ENCODE data around the gene RNF152. TPM values are rescaled to one million over a fixed set of nuclear protein-coding genes. Genes with fewer than 3 reads are reported as not detected.
A peak's percentile ranks its signal among the peaks of the same experiment; 100 is the strongest.
"Not testable (repeated sequence)": the region's sequence is repeated elsewhere in the genome, so short reads cannot be mapped to it uniquely, and the experiment has no call there.

The RNF152 gene
- total RNA-seq, 2 donors from 2014 or later, result 0.11 TPM; not detected in 1

DNA sequence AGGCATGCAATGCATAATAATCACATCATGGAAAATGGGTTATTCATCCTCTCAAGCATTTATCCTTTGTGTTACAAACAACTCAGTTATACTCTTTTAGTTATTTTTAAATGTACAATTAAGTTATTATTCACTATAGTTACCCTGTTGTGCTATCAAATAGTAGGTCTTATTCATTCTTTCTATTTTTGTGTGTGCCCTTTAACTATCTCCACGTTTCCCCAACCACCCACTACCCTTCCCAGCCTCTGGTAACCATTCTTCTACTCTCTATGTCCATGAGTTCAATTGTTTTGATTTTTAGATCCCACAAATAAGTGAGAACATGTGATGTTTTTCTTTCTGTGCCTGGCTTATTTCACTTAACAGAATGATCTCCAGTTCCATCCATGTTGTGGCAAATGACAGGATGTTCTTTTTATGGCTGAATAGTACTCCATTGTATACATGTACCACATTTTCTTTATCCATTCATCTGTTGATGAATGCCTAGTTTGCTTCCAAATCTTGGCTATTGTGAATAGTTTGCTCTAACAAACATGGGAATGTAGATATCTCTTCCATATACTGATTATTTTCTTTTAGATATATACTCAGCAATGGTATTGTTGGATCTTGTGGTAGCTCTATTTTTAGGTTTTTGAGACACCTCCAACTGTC, 105.7 kb downstream of the RNF152 start:
- H3K9me3 Mint-ChIP-seq; H3K27ac Mint-ChIP-seq; H3K36me3 Mint-ChIP-seq (ENCODE audit: low read depth): not testable (repeated sequence)

DNA sequence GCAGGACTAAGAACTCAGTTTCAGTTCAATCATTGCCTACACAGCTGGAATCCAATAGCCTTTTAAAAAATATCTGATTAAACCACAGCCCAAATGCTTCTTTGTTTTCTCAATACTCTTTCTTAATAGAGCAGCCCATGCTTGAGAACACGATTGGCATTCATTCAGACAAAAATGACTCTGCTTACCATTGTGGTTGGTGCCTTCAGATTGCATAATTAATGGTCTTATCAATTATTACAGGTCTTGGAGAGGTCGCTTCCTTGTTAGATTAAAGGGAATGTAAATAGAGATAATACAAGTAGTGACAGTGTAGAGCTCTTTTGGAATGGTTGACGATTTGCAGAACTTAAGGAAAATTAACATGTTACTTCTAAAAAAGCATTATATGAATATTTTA, 107.2 kb downstream of the RNF152 start:
- Mint-ChIP-seq H3K27me3 (no peaks in the 10 kb centered on the region), H3K36me3 (ENCODE audit: low read depth) (no peaks in the 10 kb centered on the region)

More for the DNA sequence above, 105.7 kb downstream of the RNF152 start:
- ATAC-seq (replicated peaks); H3K27me3 Mint-ChIP-seq; H3K4me1 Mint-ChIP-seq; H3K4me3 Mint-ChIP-seq: not testable (repeated sequence)

DNA sequence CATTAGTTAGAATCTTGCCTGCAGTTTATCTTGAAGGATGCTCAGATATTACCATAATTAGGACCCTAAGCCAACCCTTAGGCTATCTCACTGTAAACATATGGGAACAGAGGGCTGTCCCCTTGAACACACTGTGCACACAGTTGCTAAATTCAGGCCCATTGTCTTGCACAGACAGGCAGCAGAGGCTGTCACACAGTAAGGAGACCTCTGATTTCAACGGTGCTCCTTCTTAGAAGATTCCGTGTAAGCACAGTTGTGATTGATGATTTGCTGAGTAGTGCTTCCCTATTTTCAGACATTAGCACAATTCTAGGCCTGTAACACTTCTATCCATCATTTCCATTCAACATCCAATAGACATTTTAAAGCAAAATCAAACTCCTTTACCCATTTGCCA, 108.0 kb downstream of the RNF152 start:
- H3K4me1 Mint-ChIP-seq, result no peaks in the 10 kb centered on the region
- no peak overlapping the region for H3K4me3 Mint-ChIP-seq
- H3K9me3 Mint-ChIP-seq, result peaks cover 4% of the 10 kb centered on the region
- ATAC-seq (replicated peaks), result no peak
- no peaks in the 10 kb centered on the region for H3K36me3 Mint-ChIP-seq (ENCODE audit: low read depth)
- H3K27me3 Mint-ChIP-seq, result no peaks in the 10 kb centered on the region
- H3K27ac Mint-ChIP-seq, result no peak overlapping the region

More for the DNA sequence above, 107.2 kb downstream of the RNF152 start:
- H3K4me1 Mint-ChIP-seq, result no peaks in the 10 kb centered on the region
- H3K4me3 Mint-ChIP-seq, result no peak overlapping the region
- H3K27ac Mint-ChIP-seq, result no peak overlapping the region
- no peak for ATAC-seq (replicated peaks)
- peaks cover 4% of the 10 kb centered on the region for H3K9me3 Mint-ChIP-seq

DNA sequence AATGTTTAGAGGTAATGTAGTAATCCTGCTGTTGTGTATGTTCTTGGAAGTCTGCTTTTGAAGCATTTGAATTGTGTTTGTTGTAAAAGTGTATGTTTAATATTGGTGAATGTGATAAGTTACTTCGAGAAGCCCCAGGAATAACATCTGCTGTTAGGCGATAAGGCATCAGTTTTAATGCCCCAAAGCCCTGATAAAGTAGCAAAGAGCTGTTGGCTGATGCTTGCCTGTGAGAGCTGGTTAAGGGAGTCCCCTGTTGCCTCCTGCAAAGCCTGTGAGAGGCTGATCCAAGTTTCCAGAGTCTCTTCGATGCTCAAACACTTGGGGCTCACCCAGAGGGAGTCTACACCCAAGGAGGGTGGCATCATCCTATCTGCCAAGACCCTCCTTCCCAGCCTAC, 110.3 kb downstream of the RNF152 start:
- H3K36me3 Mint-ChIP-seq (ENCODE audit: low read depth), result no peaks in the 10 kb centered on the region
- H3K27me3 Mint-ChIP-seq, result no peaks in the 10 kb centered on the region
- H3K9me3 Mint-ChIP-seq, result no peaks in the 10 kb centered on the region
- H3K4me1 Mint-ChIP-seq, result no peaks in the 10 kb centered on the region
- no peak for ATAC-seq (replicated peaks)
- H3K27ac Mint-ChIP-seq, result no peak overlapping the region
- H3K4me3 Mint-ChIP-seq, result no peak overlapping the region

DNA sequence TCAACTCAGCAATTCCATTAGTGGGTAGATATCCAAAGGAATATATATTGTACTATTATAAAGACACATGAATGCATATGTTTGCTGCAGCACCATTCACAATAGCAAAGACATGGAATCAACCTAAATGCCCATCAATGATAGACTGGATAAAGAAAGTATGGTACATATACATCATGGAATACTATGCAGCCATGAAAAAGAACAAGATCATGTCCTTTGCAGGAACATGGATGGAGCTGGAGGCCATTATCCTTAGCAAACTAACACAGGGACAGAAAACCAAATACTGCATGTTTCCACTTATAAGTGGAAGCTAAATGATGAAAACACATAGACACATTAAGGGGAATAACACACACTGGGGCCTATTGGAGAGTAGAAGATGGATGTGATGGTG, 116.6 kb downstream of the RNF152 start:
- ATAC-seq (replicated peaks); H3K27me3 Mint-ChIP-seq; H3K9me3 Mint-ChIP-seq; H3K27ac Mint-ChIP-seq; H3K4me1 Mint-ChIP-seq; H3K4me3 Mint-ChIP-seq; H3K36me3 Mint-ChIP-seq (ENCODE audit: low read depth): not testable (repeated sequence)

DNA sequence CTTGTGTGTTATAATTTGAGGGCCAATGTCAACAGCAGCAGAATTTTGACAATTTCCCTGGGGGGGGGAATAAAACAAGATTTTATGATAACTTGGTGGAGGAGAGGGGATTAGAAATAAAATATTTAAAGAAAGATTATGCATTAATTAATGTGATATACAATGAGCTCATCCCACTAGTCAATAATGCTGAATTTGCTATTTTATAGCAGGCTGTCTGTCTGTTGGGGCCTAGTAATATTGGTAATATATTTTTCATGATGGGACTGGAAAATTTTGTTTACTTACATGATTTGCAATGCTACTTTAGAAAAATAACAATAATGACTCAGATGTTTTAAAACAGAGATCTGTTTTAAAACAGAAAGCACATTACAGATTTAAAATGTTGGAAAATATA, 118.0 kb downstream of the RNF152 start:
- Mint-ChIP-seq H3K27ac (no peak overlapping the region), H3K36me3 (ENCODE audit: low read depth) (no peaks in the 10 kb centered on the region), H3K4me3 (no peak overlapping the region), H3K27me3 (peaks cover 7% of the 10 kb centered on the region), H3K9me3 (peaks cover 6% of the 10 kb centered on the region), H3K4me1 (no peaks in the 10 kb centered on the region)
- no peak for ATAC-seq (replicated peaks)

DNA sequence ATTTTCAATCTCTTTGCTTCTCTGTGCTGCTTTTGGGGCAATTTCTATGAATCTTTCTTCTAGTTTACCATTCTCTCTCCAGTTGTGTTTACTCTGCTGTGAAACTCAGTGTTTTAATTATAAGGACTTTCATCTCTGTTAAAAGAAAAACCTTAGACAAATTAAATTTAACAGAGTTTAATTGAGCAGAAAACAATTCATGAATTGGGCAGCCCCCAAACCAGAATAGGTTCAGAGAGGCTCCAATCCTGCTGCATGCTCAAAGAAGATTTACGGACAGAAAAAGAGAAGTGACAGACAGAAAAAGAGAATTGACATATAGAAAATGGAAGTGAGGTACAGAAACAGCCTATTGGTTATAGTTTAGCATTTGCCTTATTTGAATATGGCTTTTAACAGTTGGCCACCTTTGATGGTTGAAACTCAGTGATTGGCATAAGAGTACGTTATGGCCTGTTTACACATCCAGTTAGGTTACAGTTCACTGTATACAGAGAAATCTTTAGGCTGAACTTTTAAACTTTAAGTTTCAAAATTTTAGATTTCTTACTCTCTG, 120.4 kb downstream of the RNF152 start:
- Mint-ChIP-seq H3K27me3 (peaks cover 7% of the 10 kb centered on the region), H3K4me3 (no peak overlapping the region)

DNA sequence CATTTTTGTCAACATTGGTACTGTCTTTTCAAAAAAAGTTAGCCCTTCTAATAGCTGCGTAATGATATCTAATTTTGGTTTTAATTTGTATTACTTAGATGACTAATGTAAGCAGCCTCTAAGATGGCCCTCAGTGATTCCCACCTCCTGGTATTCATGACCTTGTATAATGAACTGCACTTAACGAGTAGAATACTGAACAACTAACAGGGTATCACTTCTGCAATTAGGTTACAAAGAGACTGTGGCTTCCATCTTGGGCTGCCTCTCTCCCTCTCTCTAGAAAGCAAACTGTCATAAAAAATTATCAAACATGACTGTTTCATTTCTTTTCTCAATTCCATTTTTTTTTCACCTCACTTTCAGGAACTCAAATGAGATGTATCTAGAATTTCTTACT, 120.9 kb downstream of the RNF152 start:
- H3K9me3 Mint-ChIP-seq, result peaks cover 6% of the 10 kb centered on the region
- peaks cover 7% of the 10 kb centered on the region for H3K27me3 Mint-ChIP-seq
- H3K4me3 Mint-ChIP-seq, result no peak overlapping the region
- H3K4me1 Mint-ChIP-seq, result no peaks in the 10 kb centered on the region
- H3K27ac Mint-ChIP-seq, result no peak overlapping the region
- H3K36me3 Mint-ChIP-seq (ENCODE audit: low read depth), result no peaks in the 10 kb centered on the region
- ATAC-seq (replicated peaks), result no peak

More for the DNA sequence above, 120.4 kb downstream of the RNF152 start:
- no peaks in the 10 kb centered on the region for H3K4me1 Mint-ChIP-seq
- H3K27ac Mint-ChIP-seq, result no peak overlapping the region
- peaks cover 6% of the 10 kb centered on the region for H3K9me3 Mint-ChIP-seq
- ATAC-seq (replicated peaks), result no peak
- H3K36me3 Mint-ChIP-seq (ENCODE audit: low read depth), result no peaks in the 10 kb centered on the region

DNA sequence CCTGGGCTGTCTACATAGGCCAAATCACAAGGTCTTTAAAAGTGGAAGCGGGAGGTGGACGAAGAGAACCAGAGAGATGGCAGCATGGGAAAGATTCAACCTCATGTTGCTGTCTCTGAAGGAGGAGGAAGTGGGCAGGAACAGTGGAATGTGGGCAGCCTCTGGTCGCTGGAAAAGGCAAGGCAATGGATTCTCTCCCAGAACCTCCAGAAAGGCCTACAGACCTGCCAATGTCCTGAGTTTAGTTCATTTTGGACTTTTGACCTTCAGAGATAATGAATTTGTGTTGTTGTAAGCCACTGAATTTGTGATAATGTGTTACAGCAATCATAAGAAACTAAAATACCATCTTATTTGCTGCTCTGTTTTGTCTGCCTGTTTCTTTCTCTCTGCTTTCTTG, 122.5 kb downstream of the RNF152 start:
- Mint-ChIP-seq H3K27me3 (peaks cover 3% of the 10 kb centered on the region), H3K36me3 (ENCODE audit: low read depth) (no peaks in the 10 kb centered on the region), H3K4me3 (no peak overlapping the region), H3K9me3 (no peaks in the 10 kb centered on the region), H3K4me1 (peaks cover under 1% of the 10 kb centered on the region), H3K27ac (no peak overlapping the region)
- no peak for ATAC-seq (replicated peaks)

DNA sequence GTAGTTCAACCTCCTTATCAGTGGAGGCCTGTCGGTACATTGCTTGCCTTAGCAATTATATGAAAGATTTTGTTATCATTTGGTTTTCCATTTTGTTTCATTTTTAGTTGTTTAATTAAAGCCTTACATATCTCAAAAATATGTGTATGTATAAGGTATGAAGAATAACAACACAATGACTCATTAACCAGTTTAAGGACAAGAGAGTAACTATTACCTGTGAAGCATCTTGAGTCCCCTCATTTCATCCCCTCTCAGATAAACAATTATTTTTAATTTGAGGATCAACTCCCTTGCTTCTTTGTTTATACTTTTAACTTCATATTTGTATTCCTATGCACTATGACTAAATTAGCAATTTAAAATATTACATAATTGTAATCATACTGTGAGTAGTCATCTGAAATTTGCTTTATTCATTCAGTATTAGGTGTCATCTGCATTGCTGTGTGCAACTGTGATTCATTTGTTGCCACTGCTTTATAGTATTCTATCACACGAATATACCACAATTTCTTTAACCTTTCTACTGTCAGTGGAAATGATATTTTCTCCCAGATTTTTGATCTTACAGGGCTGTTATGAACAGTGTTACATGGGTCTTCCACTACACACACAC, 126.4 kb downstream of the RNF152 start:
- Mint-ChIP-seq H3K4me3 (no peak overlapping the region), H3K27ac (no peak overlapping the region), H3K4me1 (peaks cover 11% of the 10 kb centered on the region), H3K36me3 (ENCODE audit: low read depth) (no peaks in the 10 kb centered on the region), H3K27me3 (peaks cover 3% of the 10 kb centered on the region), H3K9me3 (no peaks in the 10 kb centered on the region)
- ATAC-seq (replicated peaks), result no peak

DNA sequence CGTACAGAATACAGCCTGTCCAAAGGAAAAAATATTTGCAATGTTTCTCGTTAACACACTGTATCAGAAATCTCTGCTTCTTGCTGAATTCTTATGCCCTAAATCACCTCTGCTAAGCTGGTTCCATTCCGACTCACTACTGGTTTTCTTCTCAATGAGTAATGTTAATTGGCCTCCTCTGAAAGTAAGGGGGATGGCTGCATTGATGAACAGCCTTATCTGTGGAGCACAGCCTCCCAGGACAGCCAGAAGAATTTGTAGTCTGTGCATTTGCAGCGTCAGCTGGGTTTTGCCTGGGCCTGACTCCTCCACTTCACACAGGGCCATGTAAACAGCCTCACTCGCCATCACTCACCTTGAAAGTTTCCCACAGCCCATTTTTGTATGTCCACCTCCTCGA, 127.7 kb downstream of the RNF152 start:
- no peak overlapping the region for H3K4me3 Mint-ChIP-seq
- H3K27ac Mint-ChIP-seq, result no peak overlapping the region
- H3K9me3 Mint-ChIP-seq, result peaks cover 4% of the 10 kb centered on the region
- no peaks in the 10 kb centered on the region for H3K36me3 Mint-ChIP-seq (ENCODE audit: low read depth)
- ATAC-seq (replicated peaks), result peak; percentile 68
- peaks cover 4% of the 10 kb centered on the region for H3K27me3 Mint-ChIP-seq
- peaks cover 11% of the 10 kb centered on the region for H3K4me1 Mint-ChIP-seq

DNA sequence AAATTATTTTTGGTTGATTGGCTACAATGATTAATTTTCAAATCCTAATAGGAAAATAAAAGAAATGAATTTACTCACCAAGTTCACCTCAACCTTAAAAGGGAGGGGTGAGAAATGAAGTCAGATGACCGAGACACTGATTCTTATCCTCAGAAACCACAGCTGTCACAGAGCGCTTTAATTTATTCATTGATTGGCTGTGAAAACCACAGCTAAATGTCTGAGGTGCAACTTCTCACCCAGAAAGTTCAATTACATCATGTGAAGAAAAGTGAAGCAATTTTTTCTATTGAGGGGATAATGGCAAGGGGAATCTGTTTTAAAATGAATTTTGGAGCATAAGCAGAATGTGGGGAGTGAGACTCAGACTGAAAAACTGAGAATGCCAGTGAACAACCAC, 128.4 kb downstream of the RNF152 start:
- H3K27ac Mint-ChIP-seq, result no peak overlapping the region

DNA sequence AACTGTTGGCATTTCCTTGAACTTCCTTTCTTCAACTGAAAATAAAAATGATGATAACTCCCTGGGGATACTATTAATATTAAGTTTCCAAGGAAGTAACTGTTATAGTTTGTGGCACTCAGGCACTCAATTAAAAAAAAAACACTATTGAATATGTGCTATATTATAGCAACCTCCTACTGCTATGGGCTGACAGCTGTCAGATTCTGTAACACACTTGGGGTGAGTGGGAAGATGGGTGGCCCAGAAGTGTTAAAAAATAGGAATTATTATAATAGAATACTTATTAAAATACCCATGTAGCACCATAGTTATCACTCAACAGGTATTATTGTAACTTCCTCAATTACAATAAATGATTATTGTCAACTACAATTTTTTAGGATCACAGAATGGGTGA, 130.9 kb downstream of the RNF152 start:
- Mint-ChIP-seq H3K9me3 (peaks cover 4% of the 10 kb centered on the region), H3K27me3 (peaks cover 4% of the 10 kb centered on the region), H3K4me3 (no peak overlapping the region), H3K27ac (no peak overlapping the region), H3K36me3 (ENCODE audit: low read depth) (no peaks in the 10 kb centered on the region), H3K4me1 (peaks cover 11% of the 10 kb centered on the region)
- no peak for ATAC-seq (replicated peaks)

More for the DNA sequence above, 128.4 kb downstream of the RNF152 start:
- H3K36me3 Mint-ChIP-seq (ENCODE audit: low read depth), result no peaks in the 10 kb centered on the region
- ATAC-seq (replicated peaks), result peak; percentile 84
- peaks cover 4% of the 10 kb centered on the region for H3K9me3 Mint-ChIP-seq
- peaks cover 4% of the 10 kb centered on the region for H3K27me3 Mint-ChIP-seq
- H3K4me3 Mint-ChIP-seq, result no peak overlapping the region
- peaks cover 11% of the 10 kb centered on the region for H3K4me1 Mint-ChIP-seq

All from activated T-helper 17 cell treated with anti-CD3 and anti-CD28 coated beads, Interleukin-2, amount 50 U/mL, for 72 hours (primary cell).